Neuron (in vitro differentiated cells): ENCODE measurements around the gene DIPK1A.
"Not testable (repeated sequence)": the region's sequence is repeated elsewhere in the genome, so short reads cannot be mapped to it uniquely, and the experiment has no call there.

Source experiments
- H2AFZ ChIP-seq: one replicate; pipeline ENCODE4 v1.6.1; 2013; ENCODE audit warnings: low read depth, mild to moderate bottlenecking, inconsistent platforms, low read length, moderate library complexity
- H3K27me3 ChIP-seq: one replicate; pipeline ENCODE4 v1.6.1; 2013; ENCODE audit warnings: low read length; ENCODE audit not compliant: insufficient read depth
- H3K36me3 ChIP-seq: one replicate; pipeline ENCODE4 v1.6.1; 2013; ENCODE audit warnings: low read length; ENCODE audit not compliant: insufficient read depth
- H3K4me1 ChIP-seq: one replicate; pipeline ENCODE4 v1.6.1; 2013; ENCODE audit warnings: low read length; ENCODE audit not compliant: insufficient read depth
- H3K4me3 ChIP-seq: 2 replicates; pipeline ENCODE4 v1.5.1; 2013; ENCODE audit warnings: mild to moderate bottlenecking, low read length, moderate library complexity
- H3K9me3 ChIP-seq: one replicate; pipeline ENCODE4 v1.6.1; 2013; ENCODE audit warnings: low read length

DIPK1A gene

DNA sequence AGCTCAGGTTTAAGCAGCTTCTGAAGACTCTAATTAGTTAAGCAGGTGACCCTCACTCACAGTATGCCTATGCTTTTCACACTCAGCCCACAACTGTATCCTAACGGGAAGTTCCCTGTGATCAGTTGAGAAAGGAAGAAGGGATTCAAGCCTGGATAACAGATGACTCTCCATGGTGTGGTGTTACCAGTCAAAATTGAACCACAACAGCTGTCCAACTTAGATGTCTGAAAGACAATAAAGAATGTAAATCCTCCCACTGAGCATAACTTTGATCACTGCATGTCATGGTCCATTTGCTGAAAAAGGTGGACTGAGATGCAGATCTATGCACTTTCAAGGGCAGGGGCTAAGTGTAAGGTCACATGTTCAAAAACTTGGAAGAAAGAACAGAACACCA is 32.3 kb upstream of the DIPK1A start:
- Histone ChIP-seq H3K27me3 (peaks cover 10% of the 10 kb centered on the region), H3K4me3 (no peak overlapping the region), H2AFZ (no peak overlapping the region), H3K9me3 (no peaks in the 10 kb centered on the region), H3K4me1 (no peaks in the 10 kb centered on the region), H3K36me3 (no peaks in the 10 kb centered on the region)

DNA sequence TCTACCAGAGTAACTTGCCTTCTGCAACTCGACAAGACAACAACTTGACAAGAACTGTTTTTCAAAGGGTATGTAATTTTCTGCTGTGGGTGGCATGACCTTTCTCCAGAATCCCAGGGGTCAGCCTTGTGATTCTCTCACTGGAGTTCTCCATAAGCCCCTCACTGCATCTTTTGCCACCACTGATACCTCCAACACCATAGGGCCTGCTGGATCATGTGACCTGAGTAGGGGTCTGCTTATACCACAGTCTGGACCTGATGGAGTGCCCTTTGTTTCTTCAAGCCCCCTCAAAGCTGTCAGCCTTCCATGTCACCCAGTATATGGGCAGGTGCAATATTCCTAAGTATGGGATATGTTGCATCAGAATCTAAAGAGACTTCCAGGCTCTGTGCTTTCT is 31.6 kb upstream of the DIPK1A start:
- Histone ChIP-seq H2AFZ (no peak overlapping the region), H3K27me3 (peaks cover 8% of the 10 kb centered on the region), H3K36me3 (no peaks in the 10 kb centered on the region), H3K9me3 (no peaks in the 10 kb centered on the region), H3K4me3 (no peak overlapping the region), H3K4me1 (no peaks in the 10 kb centered on the region)

DNA sequence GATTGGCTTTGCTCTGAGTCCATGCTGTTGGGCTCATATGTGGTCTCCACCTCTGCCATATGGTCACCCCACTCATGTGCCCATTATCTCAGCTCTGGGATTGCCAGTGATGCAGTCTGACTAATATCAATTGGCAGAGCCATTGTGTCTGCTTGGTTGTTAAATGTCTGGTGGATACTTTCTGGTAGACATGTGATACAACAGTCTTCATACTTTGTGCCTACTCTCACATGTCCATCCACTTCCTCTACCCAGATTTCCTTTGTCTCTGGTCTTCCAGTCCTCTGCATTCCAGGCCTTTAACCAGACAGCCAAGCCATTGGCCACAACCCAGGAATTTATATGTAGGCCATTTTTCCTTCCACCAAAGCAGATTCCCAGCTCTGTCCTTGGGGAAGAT is 30.8 kb upstream of the DIPK1A start:
- Histone ChIP-seq H3K4me1 (no peaks in the 10 kb centered on the region), H2AFZ (no peak overlapping the region), H3K36me3 (no peaks in the 10 kb centered on the region), H3K27me3 (peaks cover 5% of the 10 kb centered on the region), H3K9me3 (no peaks in the 10 kb centered on the region), H3K4me3 (no peak overlapping the region)

DNA sequence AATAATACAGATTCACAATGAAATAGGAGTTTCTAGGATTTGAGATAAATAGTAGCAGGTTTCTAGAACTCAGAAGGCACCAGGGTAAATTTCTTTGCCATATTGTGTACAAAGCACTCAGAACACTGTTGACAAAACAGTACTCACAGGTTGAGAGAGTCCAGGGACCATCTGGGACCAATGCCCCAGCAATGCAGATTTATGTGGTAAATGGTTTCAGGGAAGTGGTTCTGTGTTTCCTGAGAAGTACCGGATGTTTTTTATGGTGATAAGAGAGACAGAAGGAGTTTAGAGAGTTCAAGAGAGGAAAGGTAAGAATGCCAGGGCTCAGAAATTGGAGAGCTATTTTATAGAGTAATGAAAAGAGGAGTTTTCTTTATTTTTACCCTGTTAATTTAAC is 29.6 kb upstream of the DIPK1A start:
- no peak overlapping the region for H3K4me3 ChIP-seq
- no peaks in the 10 kb centered on the region for H3K36me3 ChIP-seq
- H3K9me3 ChIP-seq, result no peaks in the 10 kb centered on the region
- H3K27me3 ChIP-seq, result peaks cover 5% of the 10 kb centered on the region
- no peaks in the 10 kb centered on the region for H3K4me1 ChIP-seq
- H2AFZ ChIP-seq, result no peak overlapping the region

DNA sequence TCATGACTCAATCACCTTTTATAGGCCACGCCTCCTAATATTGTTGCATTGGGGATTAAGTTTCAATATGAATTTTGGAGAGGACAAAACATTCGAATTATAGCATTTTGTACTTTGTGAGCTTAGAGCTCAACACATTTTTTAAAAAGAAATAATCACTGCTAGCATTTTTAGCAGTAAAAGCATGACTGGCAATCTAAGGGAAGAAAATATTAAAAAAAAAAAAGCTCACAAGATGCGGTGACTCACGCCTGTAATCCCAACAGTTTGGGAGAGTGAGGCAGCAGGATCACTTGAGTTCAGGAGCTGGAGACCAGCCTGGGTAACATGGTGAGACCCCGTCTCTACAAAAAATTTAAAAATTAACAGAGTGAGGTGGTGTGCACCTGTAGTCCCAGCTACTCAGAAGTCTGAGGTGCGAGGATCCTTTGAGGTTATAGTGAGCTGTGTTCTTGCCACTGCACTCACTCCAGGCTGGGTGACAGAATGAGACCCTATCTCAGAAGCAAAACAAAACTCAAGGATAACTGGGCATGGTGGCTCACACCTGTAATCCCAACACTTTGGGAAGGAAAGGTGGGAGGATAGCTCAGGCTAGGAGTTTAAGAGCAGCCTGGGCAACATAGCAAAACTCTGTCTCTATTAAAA is 28.8 kb upstream of the DIPK1A start:
- Histone ChIP-seq H3K9me3 (no peaks in the 10 kb centered on the region), H3K4me3 (no peak overlapping the region), H2AFZ (no peak overlapping the region)

DNA sequence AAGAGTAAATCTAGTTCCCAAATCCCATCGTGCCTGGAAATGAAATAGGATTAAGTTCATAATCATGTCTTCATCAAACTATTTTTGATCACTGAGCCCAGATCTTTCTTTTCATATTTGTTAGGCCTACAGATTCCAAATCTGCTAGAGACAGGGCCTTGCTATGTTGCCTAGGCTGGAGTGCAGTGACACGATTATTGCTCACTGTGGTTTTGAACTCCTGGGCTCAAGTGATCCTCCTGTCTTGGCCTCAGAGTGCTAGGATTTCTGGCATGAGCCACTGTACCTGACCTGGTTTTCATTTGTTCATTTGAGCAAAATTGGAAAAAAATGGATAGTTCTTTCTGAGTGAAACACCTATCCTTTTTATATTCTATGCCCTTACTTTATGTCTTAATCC is 28.0 kb upstream of the DIPK1A start:
- H3K36me3 ChIP-seq, result no peaks in the 10 kb centered on the region

More for the DNA sequence above, 28.8 kb upstream of the DIPK1A start:
- Histone ChIP-seq H3K36me3 (no peaks in the 10 kb centered on the region), H3K4me1 (no peaks in the 10 kb centered on the region), H3K27me3 (no peaks in the 10 kb centered on the region)

DNA sequence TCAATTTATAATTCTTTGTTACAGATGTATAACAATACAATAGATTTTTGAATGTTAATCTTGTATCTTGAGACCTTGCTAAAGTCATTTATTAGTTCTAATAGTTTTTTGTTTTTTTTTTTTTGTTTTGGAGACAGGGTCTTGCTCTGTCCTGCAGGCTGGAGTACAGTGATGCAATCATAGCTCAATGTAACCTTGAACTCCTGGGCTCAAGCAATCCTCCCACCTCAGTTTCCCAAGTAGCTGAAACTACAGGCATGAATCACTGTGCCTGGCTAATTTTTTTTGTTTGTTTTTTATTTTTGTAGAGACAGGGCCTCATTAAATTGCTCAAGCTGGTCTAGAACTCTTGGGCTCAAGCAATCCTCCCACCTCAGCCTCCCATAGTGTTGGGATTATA is 26.2 kb upstream of the DIPK1A start:
- Histone ChIP-seq H2AFZ (no peak overlapping the region), H3K4me1 (no peaks in the 10 kb centered on the region), H3K9me3 (no peaks in the 10 kb centered on the region), H3K4me3 (no peak overlapping the region), H3K36me3 (no peaks in the 10 kb centered on the region), H3K27me3 (no peaks in the 10 kb centered on the region)

More for the DNA sequence above, 28.0 kb upstream of the DIPK1A start:
- H3K27me3 ChIP-seq, result no peaks in the 10 kb centered on the region
- no peak overlapping the region for H2AFZ ChIP-seq
- no peaks in the 10 kb centered on the region for H3K9me3 ChIP-seq
- no peak overlapping the region for H3K4me3 ChIP-seq
- H3K4me1 ChIP-seq, result no peaks in the 10 kb centered on the region

DNA sequence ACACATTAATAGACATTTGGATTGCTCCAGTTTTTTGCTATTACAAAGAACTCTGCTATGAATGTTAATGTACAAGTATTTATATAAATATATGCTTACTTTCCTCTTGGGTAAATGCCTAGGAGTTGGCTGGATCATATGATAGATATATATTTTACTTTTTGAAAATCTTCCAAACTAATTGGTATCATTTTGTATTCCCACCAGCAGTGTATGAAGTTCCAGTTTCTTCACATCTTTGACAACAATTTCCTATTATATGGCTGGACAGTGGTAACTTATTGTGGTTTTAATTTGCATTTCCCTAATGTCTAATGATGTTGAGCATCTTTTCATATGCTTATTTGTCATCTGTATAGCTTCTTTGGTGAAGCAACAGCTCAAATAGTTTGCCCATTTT is 23.8 kb upstream of the DIPK1A start:
- no peaks in the 10 kb centered on the region for H3K36me3 ChIP-seq

DNA sequence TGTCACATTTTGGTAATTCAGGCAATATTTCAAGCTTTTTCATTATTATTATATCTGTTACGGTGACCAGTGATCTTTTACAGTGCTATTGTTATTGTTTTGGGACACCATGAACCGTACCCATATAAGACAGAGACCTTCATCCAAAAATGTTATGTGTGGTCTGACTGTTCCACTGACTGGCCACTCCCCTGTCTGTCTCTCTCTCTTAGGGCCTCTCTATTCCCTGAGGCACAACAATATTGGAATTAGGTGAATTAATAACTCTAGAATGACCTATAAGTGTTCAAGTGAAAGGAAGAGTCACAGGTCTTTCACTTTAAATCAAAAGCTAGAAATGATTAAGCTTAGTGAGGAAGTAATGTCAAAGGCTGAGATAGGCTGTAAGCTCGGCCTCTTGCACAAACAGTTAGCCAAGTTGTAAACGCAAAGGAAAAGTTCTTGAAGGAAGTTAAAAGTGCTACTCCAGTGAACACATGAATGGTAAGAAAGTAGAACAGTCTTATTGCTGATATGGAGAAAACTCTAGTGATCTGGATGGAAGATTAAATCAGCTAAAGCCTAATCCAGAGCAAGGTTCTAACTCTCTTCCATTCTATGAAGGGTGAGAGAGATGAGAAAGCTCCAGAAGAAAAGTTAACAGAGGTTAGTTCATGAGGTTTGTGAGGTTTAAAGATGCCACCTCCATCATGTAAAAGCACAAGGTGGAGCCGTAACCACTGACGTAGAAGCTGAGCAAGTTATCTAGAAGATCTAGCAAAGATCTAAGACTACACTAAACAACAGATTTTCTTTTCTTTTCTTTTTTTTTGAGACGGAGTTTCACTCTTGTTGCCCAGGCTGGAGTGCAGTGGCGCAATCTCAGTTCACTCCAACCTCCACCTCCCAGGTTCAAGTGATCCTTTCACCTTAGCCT is 19.7 kb upstream of the DIPK1A start:
- Histone ChIP-seq H3K36me3 (no peaks in the 10 kb centered on the region), H3K4me1 (no peaks in the 10 kb centered on the region), H3K4me3 (no peak overlapping the region), H3K9me3 (no peaks in the 10 kb centered on the region), H2AFZ (no peak overlapping the region), H3K27me3 (no peaks in the 10 kb centered on the region)

More for the DNA sequence above, 23.8 kb upstream of the DIPK1A start:
- Histone ChIP-seq H3K4me3 (no peak overlapping the region), H2AFZ (no peak overlapping the region), H3K27me3 (no peaks in the 10 kb centered on the region), H3K9me3 (no peaks in the 10 kb centered on the region), H3K4me1 (no peaks in the 10 kb centered on the region)

DNA sequence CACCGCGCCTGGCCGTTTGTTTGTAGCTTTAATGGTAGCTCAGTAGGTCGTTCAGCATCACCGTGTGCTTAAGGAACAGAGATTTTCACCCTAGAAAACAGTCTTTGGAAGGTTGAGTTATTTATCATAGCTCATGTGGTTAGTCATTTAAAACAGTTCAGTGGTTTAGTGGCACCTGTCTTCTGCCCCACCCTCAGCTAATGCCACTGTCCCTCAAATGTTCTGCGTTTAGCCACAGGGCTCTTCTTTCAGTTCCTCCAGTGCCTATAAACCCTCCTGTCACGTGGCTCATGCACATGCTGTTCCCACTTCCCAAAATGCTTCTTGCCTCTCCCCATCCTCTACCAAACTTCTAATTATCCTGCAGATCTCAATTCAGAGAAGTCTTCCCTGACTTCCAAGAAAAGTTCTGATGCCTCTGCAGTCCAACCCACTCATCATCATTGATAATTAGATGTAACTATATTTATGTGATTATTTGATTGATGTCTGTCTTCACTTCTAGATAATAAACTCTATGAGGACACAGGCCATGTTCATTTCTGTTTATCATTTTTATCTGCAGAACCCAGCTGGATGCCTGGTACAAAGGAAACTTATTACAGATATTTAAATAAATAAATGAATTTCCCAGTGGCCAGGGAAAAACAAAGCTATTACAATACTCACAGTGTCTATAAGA is 14.4 kb upstream of the DIPK1A start:
- no peak overlapping the region for H2AFZ ChIP-seq
- H3K27me3 ChIP-seq, result peaks cover 9% of the 10 kb centered on the region
- H3K4me1 ChIP-seq, result no peaks in the 10 kb centered on the region
- H3K4me3 ChIP-seq, result no peak overlapping the region
- H3K9me3 ChIP-seq, result no peaks in the 10 kb centered on the region
- H3K36me3 ChIP-seq, result no peaks in the 10 kb centered on the region

DNA sequence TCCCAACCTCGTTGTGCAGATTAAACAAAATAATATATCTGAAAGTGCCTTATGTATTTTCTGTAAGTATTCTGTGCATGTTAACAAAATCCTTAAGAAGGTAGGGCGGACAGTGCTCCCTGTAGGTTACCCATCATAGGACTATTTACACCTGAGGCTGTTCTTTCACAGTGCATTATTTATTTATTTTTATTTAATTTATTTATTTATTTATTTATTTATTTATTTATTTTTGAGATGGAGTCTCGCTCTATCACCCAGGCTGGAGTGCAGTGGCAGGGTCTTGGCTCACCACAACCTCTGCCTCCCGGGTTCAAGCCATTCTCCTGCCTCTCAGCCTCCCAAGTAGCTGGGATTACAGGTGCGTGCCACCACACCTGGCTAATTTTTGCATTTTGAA is 12.8 kb upstream of the DIPK1A start:
- H3K4me3 ChIP-seq, H2AFZ ChIP-seq, H3K9me3 ChIP-seq, H3K4me1 ChIP-seq, H3K36me3 ChIP-seq: not testable (repeated sequence)
- H3K27me3 ChIP-seq, result peaks cover 14% of the 10 kb centered on the region

DNA sequence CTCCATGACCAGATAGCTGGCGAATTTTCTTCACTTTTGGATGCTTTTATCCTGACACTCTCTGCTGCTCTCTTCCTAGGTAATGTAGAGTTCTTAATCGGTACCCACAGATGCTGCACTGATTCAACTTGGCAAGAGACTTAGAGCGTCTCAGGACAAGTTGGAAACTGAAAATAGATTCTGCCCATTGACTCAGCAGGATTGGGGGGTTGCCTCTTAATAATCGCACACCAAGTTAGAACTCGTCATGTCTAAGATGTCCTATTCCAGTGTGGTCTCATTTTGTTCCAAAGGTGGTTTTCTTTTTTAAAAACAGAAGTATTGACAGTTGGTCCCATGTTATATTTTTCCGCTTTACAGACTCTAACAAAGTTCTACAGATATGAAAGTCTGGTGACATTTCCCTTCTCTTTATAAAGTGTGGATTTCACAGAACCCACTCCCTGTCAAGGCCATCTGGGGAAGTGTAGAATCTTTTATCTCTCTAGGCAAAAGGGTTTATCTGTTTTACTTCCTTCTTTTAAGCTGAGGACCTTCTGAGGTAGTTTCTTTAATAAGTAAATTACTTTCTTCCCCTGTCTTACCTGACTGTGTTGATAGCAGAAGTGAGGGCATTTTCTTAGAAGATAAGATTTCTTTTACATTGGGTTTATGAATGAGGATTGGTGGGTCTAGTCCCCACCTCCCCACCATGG is 12.1 kb upstream of the DIPK1A start:
- Histone ChIP-seq H3K9me3 (no peaks in the 10 kb centered on the region), H2AFZ (no peak overlapping the region), H3K27me3 (peaks cover 14% of the 10 kb centered on the region), H3K36me3 (no peaks in the 10 kb centered on the region), H3K4me1 (no peaks in the 10 kb centered on the region), H3K4me3 (no peak overlapping the region)
